Fibroblast of pulmonary artery (primary cell): ENCODE measurements around the gene HOXA11.

Source experiments
- DNase-seq: peaks from one replicate; pipeline ENCODE4 v3.0.0-alpha.2; 2010; ENCODE audit warnings: low read depth
- H3K4me3 ChIP-seq: replicated peaks from 2 replicates; pipeline ENCODE4 v1.5.1; 2011; ENCODE audit warnings: low read depth, mild to moderate bottlenecking, control low read depth, low read length, moderate library complexity
- CTCF ChIP-seq: IDR thresholded peaks from 2 replicates; pipeline ENCODE4 v1.5.1; 2011; ENCODE audit warnings: mild to moderate bottlenecking, control low read depth, low read length, inconsistent platforms; ENCODE audit errors: missing control alignments

Gene HOXA11

GRCh38 chr7:27165089-27165995 lies 19.7 kb downstream of the HOXA11 start, which contains the start of gene HOXA9:
TSS of gene HOXA9 (minus strand) at chr7:27165537. CDS start at chr7:27165457, 80 bp downstream.
- TF ChIP-seq CTCF, result no peak
- H3K4me3 ChIP-seq, result no peak within 1 kb of the TSS
- DNase-seq, result no peak

- no peak for DNase-seq
- no peak overlapping the region for H3K4me3 ChIP-seq
These were observed 20.5 kb downstream of the HOXA11 start for GRCh38 chr7:27164367-27165088.

GRCh38 chr7:27164045-27164366 lies 21.0 kb downstream of the HOXA11 start:
- no peak for DNase-seq
- no peak overlapping the region for H3K4me3 ChIP-seq
- no peak for TF ChIP-seq CTCF

More at GRCh38 chr7:27164367-27165088, 20.5 kb downstream of the HOXA11 start:
- TF ChIP-seq CTCF, result no peak

GRCh38 chr7:27163288-27164044 lies 21.6 kb downstream of the HOXA11 start:
- DNase-seq, result no peak
- TF ChIP-seq CTCF, result no peak
- no peak overlapping the region for H3K4me3 ChIP-seq

GRCh38 chr7:27162561-27163287 lies 22.3 kb downstream of the HOXA11 start:
- H3K4me3 ChIP-seq, result no peak overlapping the region
- DNase-seq, result no peak
- no peak for TF ChIP-seq CTCF
